HepG2 (cell line): ENCODE measurements around the gene MARVELD3. TPM values are rescaled to one million over a fixed set of nuclear protein-coding genes. Genes with fewer than 3 reads are reported as not detected.

ENCODE experiments used
- E2F2 ChIP-seq: sonication (generic); formaldehyde crosslinking; IDR thresholded peaks from 2 replicates; pipeline ENCODE4 v1.4.0; 2020; ENCODE audit warnings: missing genetic modification reagents, borderline replicate concordance
- GABPA ChIP-seq, 2 experiments: IDR thresholded peaks; 2 replicates each; pipeline ENCODE4 v1.6.1; 2011 to 2016; ENCODE audit warnings: low read depth in 2 of 2, low read length in 1 of 2, missing biosample characterization in 1 of 2, missing genetic modification characterization in 1 of 2
- HOXA7 ChIP-seq: sonication (generic); formaldehyde crosslinking; IDR thresholded peaks from 2 replicates; pipeline ENCODE4 v1.8.1; 2022; ENCODE audit warnings: mild to moderate bottlenecking, missing genetic modification reagents, moderate library complexity
- KLF12 ChIP-seq: sonication (generic); formaldehyde crosslinking; IDR thresholded peaks from 2 replicates; pipeline ENCODE4 v1.4.0; 2020; ENCODE audit warnings: missing genetic modification reagents, borderline replicate concordance
- MAFG ChIP-seq: sonication (generic); formaldehyde crosslinking; IDR thresholded peaks from 2 replicates; pipeline ENCODE4 v1.5.1; 2020; ENCODE audit warnings: mild to moderate bottlenecking, missing genetic modification reagents
- MTF2 ChIP-seq: sonication (generic); formaldehyde crosslinking; IDR thresholded peaks from 2 replicates; pipeline ENCODE4 v1.5.0; 2020; ENCODE audit warnings: missing genetic modification reagents, borderline replicate concordance
- PAXIP1 ChIP-seq: sonication (generic); formaldehyde crosslinking; conservative IDR thresholded peaks from 2 replicates; pipeline ENCODE4 v1.4.0; 2020; ENCODE audit warnings: mild to moderate bottlenecking, missing genetic modification reagents, moderate library complexity
- PTBP1 ChIP-seq: fragments of 200-400 bp; formaldehyde crosslinking; IDR thresholded peaks from 2 replicates; pipeline ENCODE4 v1.6.1; 2018; ENCODE audit warnings: low read length, low read depth; ENCODE audit not compliant: poor library complexity, severe bottlenecking
- RCOR2 ChIP-seq: IDR thresholded peaks from 2 replicates; pipeline ENCODE4 v1.6.1; 2016; ENCODE audit warnings: missing biosample characterization, missing genetic modification reagents
- SOX13 ChIP-seq, 3 experiments: fragments of 450-650 bp in 1 of 3; sonication (generic) in 1 of 3; formaldehyde crosslinking in 1 of 3; IDR thresholded peaks in 2 of 3; conservative IDR thresholded peaks in 1 of 3; 2 replicates each; pipeline versions ENCODE4 v1.5.0 to v1.6.1; 2016 to 2020; ENCODE audit warnings: antibody characterized with exemption in 1 of 3, mild to moderate bottlenecking in 1 of 3, missing compliant biosample characterization in 1 of 3, missing genetic modification reagents in 1 of 3, moderate library complexity in 1 of 3
- SRF ChIP-seq: IDR thresholded peaks from 2 replicates; pipeline ENCODE4 v1.6.1; 2011; ENCODE audit warnings: mild to moderate bottlenecking, low read depth, low read length, moderate library complexity
- USF2 ChIP-seq, 2 experiments: sonication (generic) in 1 of 2; formaldehyde crosslinking in 1 of 2; IDR thresholded peaks; 2 replicates each; pipeline versions ENCODE4 v1.5.1 to v1.6.1; 2011 to 2020; ENCODE audit warnings: borderline replicate concordance in 1 of 2, low read depth in 1 of 2, low read length in 1 of 2, mild to moderate bottlenecking in 1 of 2, missing genetic modification reagents in 1 of 2, moderate library complexity in 1 of 2
- ZNF646 ChIP-seq: sonication (generic); formaldehyde crosslinking; IDR thresholded peaks from 2 replicates; pipeline ENCODE4 v1.9.0; 2021; ENCODE audit warnings: mild to moderate bottlenecking, missing genetic modification reagents
- ZNF782 ChIP-seq: sonication (generic); formaldehyde crosslinking; IDR thresholded peaks from 2 replicates; pipeline ENCODE4 v1.4.0; 2020; ENCODE audit warnings: missing genetic modification reagents, mild to moderate bottlenecking, borderline replicate concordance
- polyA plus RNA-seq, 8 experiments: library from polyadenylated mRNA; depleted of rRNA in 3 of 8; stranded (reverse) in 7 of 8; unstranded in 1 of 8; fragments of >200 nt; fragmentation: Illumina TruSeq in 4 of 8; extraction: Trizol in 4 of 8; gene quantifications; 2 replicates each; pipeline versions ENCODE4 v1.2.1 to v1.2.3, GENCODE V29; 2011 to 2016; ENCODE audit warnings: low read depth in 4 of 8, missing spikeins in 1 of 8, mixed read lengths in 1 of 8; ENCODE audit not compliant: insufficient read depth in 1 of 8
- total RNA-seq, 5 experiments: library from RNA; depleted of rRNA; stranded (reverse); fragments of >200 nt; fragmentation: Illumina TruSeq; extraction: Trizol; gene quantifications; 2 replicates each; pipeline ENCODE4 v1.2.3, GENCODE V29; 2016; ENCODE audit warnings: low read depth in 1 of 5

The MARVELD3 gene
- total and polyA plus RNA-seq, 2 of the 13 experiments (the other 11 are each of a cell fraction or from before 2014, with no cell fraction given) = 4.8 to 5.6 TPM

GRCh38 chr16:71585318-71585703, 40.7 kb upstream of the MARVELD3 start (continued):
- TF ChIP-seq ZNF646 (CRISPR knock-in tag) (no peak), SOX13 (IDR thresholded peaks at IDR 0.05) (no peak), SOX13 (CRISPR knock-in tag; conservative IDR thresholded peaks at IDR 0.05 in 1 of 2, IDR thresholded peaks at IDR 0.05 in 1 of 2) (peak in 1 of 2 experiments; percentile 73; a peak in 2 of 4 replicates), PTBP1 (no peak), KLF12 (CRISPR knock-in tag) (no peak), MAFG (CRISPR knock-in tag) (no peak), MTF2 (CRISPR knock-in tag) (no peak), PAXIP1 (peak; percentile 93), ZNF782 (CRISPR knock-in tag) (no peak), SRF (no peak), USF2 (IDR thresholded peaks at IDR 0.05; ENCODE audit: low read depth, low read length) (no peak), USF2 (CRISPR knock-in tag; IDR thresholded peaks at IDR 0.05; ENCODE audit: borderline replicate concordance) (no peak), HOXA7 (no peak), RCOR2 (CRISPR knock-in tag) (0 out of 2 replicates have a peak, but pooled peaks have one; percentile 72), E2F2 (CRISPR knock-in tag) (no peak), GABPA (IDR thresholded peaks at IDR 0.05; ENCODE audit: low read depth, low read length) (no peak), GABPA (CRISPR knock-in tag; IDR thresholded peaks at IDR 0.05; ENCODE audit: low read depth) (0 out of 2 replicates have a peak, but pooled peaks have one; percentile 26)
